WTC11 (cell line): Measurements from ENCODE around the gene NME4. TPM values are rescaled to one million over a fixed set of nuclear protein-coding genes. Genes with fewer than 3 reads are reported as not detected.

Experiments used
- ATAC-seq: fragments of 200-7000 bp; cut with Tn5 transposase; 2 replicates; pipeline ENCODE4 v1.10.0; 2021; ENCODE audit warnings: mild to moderate bottlenecking, moderate library complexity
- CTCF ChIA-PET: fragments of 300-600 bp; sonication (Branson Sonifier 250); formaldehyde crosslinking; loops from one replicate; lab custom pipeline; 2021; ENCODE audit warnings: antibody characterized with exemption; lab: Charles Lee
- POLR2A ChIA-PET: fragments of 350-600 bp; sonication (Branson Sonifier 250); formaldehyde crosslinking; loops from one replicate; lab custom pipeline; 2021; ENCODE audit warnings: antibody characterized with exemption; lab: Charles Lee
- DNase-seq: peaks from one replicate; pipeline ENCODE4 v3.0.0; 2021; ENCODE audit warnings: low spot score
- H3K27ac Mint-ChIP-seq: 2 replicates; pipeline ENCODE4 v1.8.0; 2021; ENCODE audit warnings: mixed read lengths
- H3K27me3 Mint-ChIP-seq: 2 replicates; pipeline ENCODE4 v1.8.0; 2021; ENCODE audit warnings: low read depth, mild to moderate bottlenecking, moderate library complexity, mixed read lengths
- H3K36me3 Mint-ChIP-seq: 2 replicates; pipeline ENCODE4 v1.8.0; 2021; ENCODE audit warnings: mixed read lengths
- H3K4me1 Mint-ChIP-seq: 2 replicates; pipeline ENCODE4 v1.8.0; 2022; ENCODE audit warnings: mixed read lengths
- H3K4me3 Mint-ChIP-seq: 2 replicates; pipeline ENCODE4 v1.8.0; 2021; ENCODE audit warnings: mild to moderate bottlenecking, moderate library complexity, mixed read lengths
- H3K9me3 Mint-ChIP-seq: 2 replicates; pipeline ENCODE4 v1.8.0; 2021; ENCODE audit warnings: mixed read lengths
- ATF1 ChIP-seq: sonication (generic); formaldehyde crosslinking; IDR thresholded peaks from 2 replicates; pipeline ENCODE4 v1.8.1; 2023; ENCODE audit warnings: mild to moderate bottlenecking, moderate library complexity, missing genetic modification reagents
- CDX4 ChIP-seq: fragments of 250-450 bp; sonication (Bioruptor Pico); IDR thresholded peaks from 2 replicates; pipeline ENCODE4 v1.9.0; 2021; ENCODE audit warnings: moderate library complexity, mild to moderate bottlenecking, inconsistent platforms, borderline replicate concordance
- CREB1 ChIP-seq: sonication (generic); formaldehyde crosslinking; IDR thresholded peaks from 2 replicates; pipeline ENCODE4 v1.8.0; 2023; ENCODE audit warnings: mild to moderate bottlenecking, missing genetic modification reagents
- CREM ChIP-seq: sonication (generic); formaldehyde crosslinking; IDR thresholded peaks from 2 replicates; pipeline ENCODE4 v1.8.1; 2022; ENCODE audit warnings: mild to moderate bottlenecking, missing genetic modification reagents, moderate library complexity
- CTCF ChIP-seq: fragments of 200-600 bp; IDR thresholded peaks from 2 replicates; pipeline ENCODE4 v1.8.0; 2022; ENCODE audit warnings: antibody characterized with exemption
- EMX1 ChIP-seq: fragments of 250-450 bp; sonication (Bioruptor Pico); IDR thresholded peaks from 2 replicates; pipeline ENCODE4 v1.8.0; 2021; ENCODE audit warnings: mild to moderate bottlenecking
- FOXJ3 ChIP-seq: sonication (generic); formaldehyde crosslinking; IDR thresholded peaks from 2 replicates; pipeline ENCODE4 v1.9.0; 2021; ENCODE audit warnings: missing genetic modification reagents, mild to moderate bottlenecking, borderline replicate concordance
- GRHL2 ChIP-seq: fragments of 250-450 bp; sonication (Bioruptor Pico); IDR thresholded peaks from 2 replicates; pipeline ENCODE4 v1.8.0; 2022; ENCODE audit warnings: mild to moderate bottlenecking, moderate library complexity; ENCODE audit not compliant: insufficient replicate concordance, severe bottlenecking
- GTF2I ChIP-seq: fragments of 250-450 bp; sonication (Bioruptor Pico); conservative IDR thresholded peaks from 2 replicates; pipeline ENCODE4 v1.4.0; 2021; ENCODE audit warnings: mild to moderate bottlenecking
- HMGA2 ChIP-seq: fragments of 250-450 bp; sonication (Bioruptor Pico); IDR thresholded peaks from 2 replicates; pipeline ENCODE4 v1.4.0; 2021; ENCODE audit warnings: mild to moderate bottlenecking, moderate library complexity
- JUN ChIP-seq: sonication (generic); formaldehyde crosslinking; IDR thresholded peaks from 2 replicates; pipeline ENCODE4 v1.8.0; 2023; ENCODE audit warnings: mild to moderate bottlenecking, missing genetic modification reagents
- KAT7 ChIP-seq: sonication (generic); formaldehyde crosslinking; IDR thresholded peaks from 2 replicates; pipeline ENCODE4 v1.8.1; 2023; ENCODE audit warnings: missing genetic modification reagents, mild to moderate bottlenecking, borderline replicate concordance
- MAX ChIP-seq: sonication (generic); formaldehyde crosslinking; IDR thresholded peaks from 2 replicates; pipeline ENCODE4 v1.8.0; 2022; ENCODE audit warnings: mild to moderate bottlenecking, missing genetic modification reagents
- NFE2L1 ChIP-seq: sonication (generic); formaldehyde crosslinking; IDR thresholded peaks from 2 replicates; pipeline ENCODE4 v1.8.1; 2023; ENCODE audit warnings: missing genetic modification reagents
- NR3C1 ChIP-seq: sonication (generic); formaldehyde crosslinking; conservative IDR thresholded peaks from 2 replicates; pipeline ENCODE4 v1.8.1; 2023; ENCODE audit warnings: low read depth, mild to moderate bottlenecking, missing genetic modification reagents
- OVOL2 ChIP-seq: fragments of 250-450 bp; sonication (Bioruptor Pico); IDR thresholded peaks from 2 replicates; pipeline ENCODE4 v1.9.0; 2021; ENCODE audit warnings: mild to moderate bottlenecking, borderline replicate concordance
- RORB ChIP-seq: fragments of 250-450 bp; sonication (Bioruptor Pico); IDR thresholded peaks from 2 replicates; pipeline ENCODE4 v1.9.0; 2021; ENCODE audit warnings: mild to moderate bottlenecking
- SMAD4 ChIP-seq: sonication (generic); formaldehyde crosslinking; IDR thresholded peaks from 2 replicates; pipeline ENCODE4 v1.8.0; 2022; ENCODE audit warnings: mild to moderate bottlenecking, missing genetic modification reagents
- SP1 ChIP-seq: sonication (generic); formaldehyde crosslinking; conservative IDR thresholded peaks from 2 replicates; pipeline ENCODE4 v1.8.1; 2022; ENCODE audit warnings: missing genetic modification reagents
- TP53 ChIP-seq: sonication (generic); formaldehyde crosslinking; IDR thresholded peaks from 2 replicates; pipeline ENCODE4 v1.8.1; 2023; ENCODE audit warnings: mild to moderate bottlenecking, missing genetic modification reagents
- ZBTB21 ChIP-seq: sonication (generic); formaldehyde crosslinking; IDR thresholded peaks from 2 replicates; pipeline ENCODE4 v1.8.1; 2023; ENCODE audit warnings: mild to moderate bottlenecking, missing genetic modification reagents, borderline replicate concordance
- ZMAT4 ChIP-seq: fragments of 250-450 bp; sonication (Bioruptor Pico); IDR thresholded peaks from 2 replicates; pipeline ENCODE4 v1.9.0; 2021; ENCODE audit warnings: mild to moderate bottlenecking
- ZNF121 ChIP-seq: sonication (generic); formaldehyde crosslinking; IDR thresholded peaks from 2 replicates; pipeline ENCODE4 v1.8.0; 2023; ENCODE audit warnings: missing genetic modification reagents
- ZNF263 ChIP-seq: sonication (generic); formaldehyde crosslinking; IDR thresholded peaks from 2 replicates; pipeline ENCODE4 v1.8.1; 2022; ENCODE audit warnings: low read depth, mild to moderate bottlenecking, moderate library complexity, missing genetic modification reagents
- ZNF317 ChIP-seq: sonication (generic); formaldehyde crosslinking; IDR thresholded peaks from 2 replicates; pipeline ENCODE4 v1.8.1; 2023; ENCODE audit warnings: low read depth, mild to moderate bottlenecking, moderate library complexity, missing genetic modification reagents, borderline replicate concordance
- ZNF396 ChIP-seq: fragments of 250-450 bp; sonication (Bioruptor Pico); IDR thresholded peaks from 2 replicates; pipeline ENCODE4 v1.8.0; 2021; ENCODE audit warnings: mild to moderate bottlenecking, moderate library complexity, borderline replicate concordance
- ZNF423 ChIP-seq: fragments of 250-450 bp; sonication (Bioruptor Pico); IDR thresholded peaks from 2 replicates; pipeline ENCODE4 v2.1.2; 2022; ENCODE audit warnings: mild to moderate bottlenecking, moderate library complexity
- ZNF425 ChIP-seq: fragments of 250-450 bp; sonication (Bioruptor Pico); conservative IDR thresholded peaks from 2 replicates; pipeline ENCODE4 v1.9.0; 2021; ENCODE audit warnings: mild to moderate bottlenecking
- ZNF512 ChIP-seq: sonication (generic); formaldehyde crosslinking; IDR thresholded peaks from 2 replicates; pipeline ENCODE4 v1.8.1; 2022; ENCODE audit warnings: missing genetic modification reagents, borderline replicate concordance
- total RNA-seq: library from RNA; stranded (reverse); gene quantifications from 3 replicates; pipeline ENCODE4 v1.2.3, GENCODE V29; 2021

Gene NME4
- total RNA-seq, 1 experiment from 2014 or later, result 467 TPM

GRCh38 chr16:366476-366875, 30.5 kb upstream of the NME4 start:
- Mint-ChIP-seq H3K9me3 (no peaks in the 10 kb centered on the region), H3K4me1 (peaks cover 11% of the 10 kb centered on the region), H3K4me3 (no peak overlapping the region), H3K27ac (no peak overlapping the region)
- ATAC-seq (no peak), DNase-seq (no peak)
- ChIA-PET POLR2A (no interaction called here), CTCF (interaction anchor here (0.9 kb wide), 1 partner anchor 311 kb away, joined by 3 read pairs; no protein-coding TSS in a partner anchor)
- no peak for TF ChIP-seq ZNF121
- no peak for TF ChIP-seq ZNF423 (CRISPR knock-in tag)
- TF ChIP-seq ZNF425 (CRISPR knock-in tag), result no peak
- no peak for TF ChIP-seq ZNF396 (CRISPR knock-in tag)
- TF ChIP-seq GTF2I (CRISPR knock-in tag), result no peak
- TF ChIP-seq FOXJ3, result no peak
- TF ChIP-seq KAT7 (CRISPR knock-in tag), result no peak
- no peak for TF ChIP-seq CTCF
- TF ChIP-seq HMGA2 (CRISPR knock-in tag), result no peak
- no peak for TF ChIP-seq GRHL2 (CRISPR knock-in tag)
- no peak for TF ChIP-seq ZNF512 (CRISPR knock-in tag)
- no peak for TF ChIP-seq CREB1 (CRISPR knock-in tag)
- no peak for TF ChIP-seq ZBTB21 (CRISPR knock-in tag)
- TF ChIP-seq, all 79 proteins: peak for 0
- H3K27me3 Mint-ChIP-seq, result no peaks in the 10 kb centered on the region
- peaks cover 14% of the 10 kb centered on the region for H3K36me3 Mint-ChIP-seq

- Mint-ChIP-seq H3K27ac (peak overlapping the region; percentile 53; the same call in 1 of the 2 replicates), H3K4me3 (no peak overlapping the region), H3K27me3 (no peaks in the 10 kb centered on the region), H3K36me3 (peaks cover 19% of the 10 kb centered on the region), H3K4me1 (peaks cover 11% of the 10 kb centered on the region), H3K9me3 (no peaks in the 10 kb centered on the region)
- POLR2A ChIA-PET, result no interaction called here
- CTCF ChIA-PET, result interaction anchor here (1.1 kb wide), 1 partner anchor 14 kb away, joined by 4 read pairs; no protein-coding TSS in a partner anchor
- DNase-seq (no peak), ATAC-seq (no peak)
- TF ChIP-seq ZNF263 (CRISPR knock-in tag), result no peak
- TF ChIP-seq EMX1 (CRISPR knock-in tag), result no peak
- no peak for TF ChIP-seq ZMAT4 (CRISPR knock-in tag)
- no peak for TF ChIP-seq ATF1
- no peak for TF ChIP-seq SP1 (CRISPR knock-in tag)
- TF ChIP-seq CREM (CRISPR knock-in tag), result no peak
- TF ChIP-seq MAX (CRISPR knock-in tag), result no peak
- no peak for TF ChIP-seq RORB (CRISPR knock-in tag)
- no peak for TF ChIP-seq NFE2L1
- TF ChIP-seq OVOL2 (CRISPR knock-in tag), result no peak
- TF ChIP-seq NR3C1, result no peak
- no peak for TF ChIP-seq ZNF121
- no peak for TF ChIP-seq JUN
- no peak for TF ChIP-seq CDX4 (CRISPR knock-in tag)
- TF ChIP-seq TP53 (CRISPR knock-in tag), result no peak
- no peak for TF ChIP-seq ZNF317 (CRISPR knock-in tag)
- no peak for TF ChIP-seq SMAD4
Measured at GRCh38 chr16:367333-367903, 29.6 kb upstream of the NME4 start.
